Body of pancreas (tissue), 4 donors: ENCODE results near the gene CTTNBP2NL. TPM values are rescaled to one million over a fixed set of nuclear protein-coding genes. Genes with fewer than 3 reads are reported as not detected.
"Not testable (repeated sequence)": the region's sequence is repeated elsewhere in the genome, so short reads cannot be mapped to it uniquely, and the experiment has no call there.

Experiments used
- ATAC-seq: fragments of 150-250 bp; one replicate; pipeline ENCODE4 v1.9.1; 2016
- DNase-seq, 4 donors: peaks; one replicate each; pipeline ENCODE4 v3.0.0-alpha.2; 2019
- H3K27ac ChIP-seq, 4 donors: fragments of 200-600 bp; sonication (generic); 1 replicate in 3 of 4; 2 replicates in 1 of 4; pipeline versions ENCODE4 v1.5.1 to v1.6.1; 2016 to 2019; ENCODE audit warnings: mild to moderate bottlenecking in 1 of 4, mixed read lengths in 1 of 4, moderate library complexity in 1 of 4
- H3K27me3 ChIP-seq, 2 donors: fragments of 200-600 bp; sonication (generic); one replicate each; pipeline ENCODE4 v1.6.0; 2016; ENCODE audit warnings: mild to moderate bottlenecking in 1 of 2
- H3K36me3 ChIP-seq, 2 donors: fragments of 200-600 bp; sonication (generic); replicated peaks in 1 of 2; 2 replicates each; pipeline ENCODE4 v1.5.1; 2016; ENCODE audit warnings: low read depth in 2 of 2; ENCODE audit not compliant: insufficient read depth in 1 of 2
- H3K4me1 ChIP-seq: fragments of 200-600 bp; sonication (generic); one replicate; pipeline ENCODE4 v1.6.0; 2016
- H3K4me3 ChIP-seq, 2 donors: fragments of 200-600 bp; sonication (generic); 1 replicate in 1 of 2; 2 replicates in 1 of 2; pipeline ENCODE4 v1.5.1; 2016 to 2019
- H3K9me3 ChIP-seq, 3 donors: fragments of 200-600 bp; sonication (generic); 1 replicate in 2 of 3; 2 replicates in 1 of 3; pipeline ENCODE4 v1.5.1; 2016
- CTCF ChIP-seq, 7 experiments: fragments of 450-650 bp in 4 of 7; fragments of 200-600 bp in 3 of 7; sonication (generic) in 3 of 7; IDR thresholded peaks; one replicate each; pipeline ENCODE4 v1.5.1; 2016 to 2019; ENCODE audit warnings: antibody characterized with exemption in 7 of 7
- POLR2A ChIP-seq, 3 donors: fragments of 450-650 bp; IDR thresholded peaks; one replicate each; pipeline ENCODE4 v1.6.1; 2016; ENCODE audit warnings: antibody characterized with exemption in 3 of 3, mild to moderate bottlenecking in 2 of 3
- WGBS, 2 donors: methylation state at CpG; one replicate each; pipeline ENCODE4 v1.1.5; 2017; 5-methylcytosine and 5-hydroxymethylcytosine counted together
- intact Hi-C: fragments of 100-400 bp; cut with DNase I; formaldehyde crosslinking; loops from one replicate; pipeline ENCODE4 v1.15.1; 2023
- total RNA-seq, 2 donors: library from RNA; depleted of rRNA; stranded (reverse); fragments of >200 nt; gene quantifications; one replicate each; pipeline ENCODE4 v1.1.0, GENCODE V29; 2016

The CTTNBP2NL gene
- total RNA-seq, 2 donors from 2014 or later, result 8.6 to 15.2 TPM

GRCh38 chr1:112466078-112466660 lies 70.2 kb downstream of the CTTNBP2NL start:
- no peaks in the 10 kb centered on the region for H3K36me3 ChIP-seq
- H3K9me3 ChIP-seq, result no peaks in the 10 kb centered on the region
- peak overlapping the region in 2 of 4 donors; percentile 21 to 56 for H3K27ac ChIP-seq
- H3K4me1 ChIP-seq, result peaks cover 13% of the 10 kb centered on the region
- peak; percentile 97 for ATAC-seq
- 2 to 16% methylated on average over 8 to 31 of the region's 31 CpGs for WGBS, 2 donors
- peak in 2 of 3 donors; percentile 20 to 28 for TF ChIP-seq POLR2A (IDR thresholded peaks at IDR 0.05)
- TF ChIP-seq CTCF (IDR thresholded peaks at IDR 0.05), result peak; percentile 60 to 97 (median 95)
- intact Hi-C loops, result loop anchor here (5.0 kb wide), 1 partner anchor 74 kb away; no protein-coding TSS in a partner anchor
- peak; percentile 95 to 97 (median 96) for DNase-seq
- H3K27me3 ChIP-seq, result no peaks in the 10 kb centered on the region
- H3K4me3 ChIP-seq, result no peak overlapping the region

GRCh38 chr1:112470324-112470723 lies 74.3 kb downstream of the CTTNBP2NL start:
- H3K9me3 ChIP-seq, H3K27ac ChIP-seq, H3K4me3 ChIP-seq, DNase-seq, ATAC-seq, H3K27me3 ChIP-seq, intact Hi-C loops, H3K36me3 ChIP-seq: not testable (repeated sequence)
- peaks cover 13% of the 10 kb centered on the region for H3K4me1 ChIP-seq
- WGBS, 2 donors, result 75 to 78% methylated on average over 7 of the region's 7 CpGs

- no peak overlapping the region for H3K27ac ChIP-seq
- H3K4me1 ChIP-seq, result peaks cover 7% of the 10 kb centered on the region
- no peaks in the 10 kb centered on the region for H3K27me3 ChIP-seq
- DNase-seq (no peak), ATAC-seq (no peak)
- no peaks in the 10 kb centered on the region for H3K9me3 ChIP-seq
- no peak overlapping the region for H3K4me3 ChIP-seq
- TF ChIP-seq POLR2A (IDR thresholded peaks at IDR 0.05), result no peak
- no peak for TF ChIP-seq CTCF (IDR thresholded peaks at IDR 0.05)
- WGBS, 2 donors, result 53 to 66% methylated on average over 3 of the region's 3 CpGs
- H3K36me3 ChIP-seq, result no peaks in the 10 kb centered on the region
- intact Hi-C loops, result no loop called here
These were observed 75.0 kb downstream of the CTTNBP2NL start for GRCh38 chr1:112470966-112471365.

- Histone ChIP-seq H3K4me3 (no peak overlapping the region), H3K27me3 (no peaks in the 10 kb centered on the region), H3K27ac (no peak overlapping the region), H3K9me3 (no peaks in the 10 kb centered on the region), H3K4me1 (no peaks in the 10 kb centered on the region), H3K36me3 (no peaks in the 10 kb centered on the region)
- no peak for TF ChIP-seq POLR2A (IDR thresholded peaks at IDR 0.05)
- no peak for TF ChIP-seq CTCF (IDR thresholded peaks at IDR 0.05)
- no peak for ATAC-seq
- intact Hi-C loops, result no loop called here
- DNase-seq, result no peak
- WGBS, 2 donors, result 88 to 92% methylated on average over 1 of the region's 1 CpG
These were observed 76.1 kb downstream of the CTTNBP2NL start for GRCh38 chr1:112472142-112472541.

GRCh38 chr1:112477550-112477949 lies 81.5 kb downstream of the CTTNBP2NL start:
- intact Hi-C loops, result no loop called here
- H3K4me1 ChIP-seq, result no peaks in the 10 kb centered on the region
- TF ChIP-seq CTCF (IDR thresholded peaks at IDR 0.05), result no peak
- no peak for TF ChIP-seq POLR2A (IDR thresholded peaks at IDR 0.05)
- no peaks in the 10 kb centered on the region for H3K36me3 ChIP-seq
- no peaks in the 10 kb centered on the region for H3K27me3 ChIP-seq
- H3K9me3 ChIP-seq, result peaks cover 0 to 7% (median 0%) of the 10 kb centered on the region in 3 donors
- no peak overlapping the region for H3K27ac ChIP-seq
- DNase-seq (no peak), ATAC-seq (no peak)
- H3K4me3 ChIP-seq, result no peak overlapping the region
